Left cardiac atrium (tissue), 4 donors: Measurements from ENCODE around the gene NIPAL1. TPM values are rescaled to one million over a fixed set of nuclear protein-coding genes. Genes with fewer than 3 reads are reported as not detected.

ENCODE experiments used
- ATAC-seq, 2 donors: fragments of 200-7000 bp; cut with Tn5 transposase; one replicate each; pipeline ENCODE4 v1.9.1; 2020; ENCODE audit warnings: mild to moderate bottlenecking in 2 of 2, moderate library complexity in 2 of 2
- DNase-seq: peaks from one replicate; pipeline ENCODE4 v3.0.0-alpha.2; 2020
- intact Hi-C, 2 donors: fragments of 100-400 bp; cut with DNase I; formaldehyde crosslinking; loops; one replicate each; pipeline versions ENCODE4 v1.14.1 to v1.15.1; 2022 to 2023
- total RNA-seq, 2 donors: library from RNA; stranded (reverse); fragmentation: NEBNext Ultra II Directional; extraction: Animal tissue kit (Norgen Biotek cat#: 25700); gene quantifications; one replicate each; pipeline ENCODE4 v1.2.1, GENCODE V29; 2021
- donor health status: DM: no; HTN: yes; CAD: no.
- donor health status: DM: no; HTN: yes; CAD: no; lungs with severe emphysema.
- donor health status: DM: yes; HTN: yes; CAD: no.
- donor health status: Dilated cardiomyopathy.

The NIPAL1 gene
- total RNA-seq, 2 donors from 2014 or later, result 0.53 to 1.5 TPM

- DNase-seq (no peak), ATAC-seq (no peak)
- intact Hi-C loops, result no loop called here
These were observed 5.7 kb downstream of the NIPAL1 start for GRCh38 chr4:48022192-48022799.

- intact Hi-C loops, result no loop called here
- DNase-seq (no peak), ATAC-seq (no peak)
These were observed 8.0 kb downstream of the NIPAL1 start for GRCh38 chr4:48024522-48024921.

GRCh38 chr4:48025005-48025404, 8.4 kb downstream of the NIPAL1 start:
- DNase-seq (no peak), ATAC-seq (peak in 1 of 2 donors; percentile 57)
- intact Hi-C loops, result no loop called here

- intact Hi-C loops, result no loop called here
- ATAC-seq (no peak), DNase-seq (no peak)
These were observed 11.1 kb downstream of the NIPAL1 start for GRCh38 chr4:48027653-48028052.

GRCh38 chr4:48028696-48029095, 12.1 kb downstream of the NIPAL1 start:
- intact Hi-C loops, result no loop called here
- DNase-seq (no peak), ATAC-seq (no peak)

- intact Hi-C loops, result no loop called here
- ATAC-seq (no peak), DNase-seq (no peak)
These were observed 13.9 kb downstream of the NIPAL1 start for GRCh38 chr4:48030470-48030869.

- ATAC-seq, result peak; percentile 96 to 97
- no peak for DNase-seq
- intact Hi-C loops, result no loop called here
These were observed 15.4 kb downstream of the NIPAL1 start for GRCh38 chr4:48031802-48032525.

- intact Hi-C loops, result no loop called here
- ATAC-seq (no peak), DNase-seq (no peak)
These were observed 16.1 kb downstream of the NIPAL1 start for GRCh38 chr4:48032721-48033120.

- ATAC-seq (no peak), DNase-seq (no peak)
- intact Hi-C loops, result no loop called here
These were observed 16.8 kb downstream of the NIPAL1 start for GRCh38 chr4:48033412-48033811.

- intact Hi-C loops, result no loop called here
- DNase-seq (no peak), ATAC-seq (no peak)
These were observed 17.3 kb downstream of the NIPAL1 start for GRCh38 chr4:48033825-48034413.

GRCh38 chr4:48035952-48036351, 19.4 kb downstream of the NIPAL1 start:
- DNase-seq (no peak), ATAC-seq (no peak)
- intact Hi-C loops, result no loop called here

GRCh38 chr4:48037117-48037462, 20.5 kb downstream of the NIPAL1 start:
- DNase-seq, result no peak
- no peak for ATAC-seq
- intact Hi-C loops, result no loop called here

- intact Hi-C loops, result no loop called here
- no peak for DNase-seq
- ATAC-seq, result no peak
These were observed 22.1 kb downstream of the NIPAL1 start for GRCh38 chr4:48038666-48039065.

GRCh38 chr4:48039561-48039960, 23.0 kb downstream of the NIPAL1 start:
- intact Hi-C loops, result no loop called here

GRCh38 chr4:48041535-48042137, 25.1 kb downstream of the NIPAL1 start:
- intact Hi-C loops, result no loop called here
- DNase-seq (no peak), ATAC-seq (no peak)

More at GRCh38 chr4:48039561-48039960, 23.0 kb downstream of the NIPAL1 start:
- DNase-seq (no peak), ATAC-seq (no peak)

GRCh38 chr4:48042979-48043461, 26.4 kb downstream of the NIPAL1 start:
- no peak for ATAC-seq
- intact Hi-C loops, result no loop called here
- no peak for DNase-seq

- ATAC-seq, result no peak
These were observed 26.9 kb downstream of the NIPAL1 start for GRCh38 chr4:48043504-48043903.

GRCh38 chr4:48044298-48044697, 27.7 kb downstream of the NIPAL1 start:
- DNase-seq (no peak), ATAC-seq (no peak)

More at GRCh38 chr4:48043504-48043903, 26.9 kb downstream of the NIPAL1 start:
- intact Hi-C loops, result no loop called here
- DNase-seq, result no peak

GRCh38 chr4:48046059-48046458, 29.5 kb downstream of the NIPAL1 start:
- intact Hi-C loops, result no loop called here
- ATAC-seq, result no peak
- no peak for DNase-seq

More at GRCh38 chr4:48044298-48044697, 27.7 kb downstream of the NIPAL1 start:
- intact Hi-C loops, result no loop called here

- peak; percentile 51 to 55 for ATAC-seq
- intact Hi-C loops, result no loop called here
- no peak for DNase-seq
These were observed 30.9 kb downstream of the NIPAL1 start for GRCh38 chr4:48047421-48047844.
